Ecto neural progenitor cell (in vitro differentiated cells): Measurements from ENCODE around the gene ETS2.
"Not testable (repeated sequence)": the region's sequence is repeated elsewhere in the genome, so short reads cannot be mapped to it uniquely, and the experiment has no call there.

Experiments
- DNase-seq: peaks from one replicate; pipeline ENCODE4 v3.0.0-alpha.2; 2018; ENCODE audit warnings: low spot score

Gene ETS2

DNA sequence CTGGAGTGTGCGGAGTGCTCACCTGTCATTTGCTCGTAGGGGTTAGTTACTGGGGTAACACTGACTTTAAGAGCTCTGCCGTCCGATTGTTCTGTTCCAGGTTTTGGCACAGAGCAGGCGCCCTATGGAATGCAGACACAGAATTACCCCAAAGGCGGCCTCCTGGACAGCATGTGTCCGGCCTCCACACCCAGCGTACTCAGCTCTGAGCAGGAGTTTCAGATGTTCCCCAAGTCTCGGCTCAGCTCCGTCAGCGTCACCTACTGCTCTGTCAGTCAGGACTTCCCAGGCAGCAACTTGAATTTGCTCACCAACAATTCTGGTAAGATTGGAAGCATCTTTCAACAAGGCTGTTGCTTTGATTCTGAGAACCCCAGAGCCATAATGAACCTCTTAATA lies 12.6 kb downstream of the ETS2 start:
- DNase-seq = no peak

DNA sequence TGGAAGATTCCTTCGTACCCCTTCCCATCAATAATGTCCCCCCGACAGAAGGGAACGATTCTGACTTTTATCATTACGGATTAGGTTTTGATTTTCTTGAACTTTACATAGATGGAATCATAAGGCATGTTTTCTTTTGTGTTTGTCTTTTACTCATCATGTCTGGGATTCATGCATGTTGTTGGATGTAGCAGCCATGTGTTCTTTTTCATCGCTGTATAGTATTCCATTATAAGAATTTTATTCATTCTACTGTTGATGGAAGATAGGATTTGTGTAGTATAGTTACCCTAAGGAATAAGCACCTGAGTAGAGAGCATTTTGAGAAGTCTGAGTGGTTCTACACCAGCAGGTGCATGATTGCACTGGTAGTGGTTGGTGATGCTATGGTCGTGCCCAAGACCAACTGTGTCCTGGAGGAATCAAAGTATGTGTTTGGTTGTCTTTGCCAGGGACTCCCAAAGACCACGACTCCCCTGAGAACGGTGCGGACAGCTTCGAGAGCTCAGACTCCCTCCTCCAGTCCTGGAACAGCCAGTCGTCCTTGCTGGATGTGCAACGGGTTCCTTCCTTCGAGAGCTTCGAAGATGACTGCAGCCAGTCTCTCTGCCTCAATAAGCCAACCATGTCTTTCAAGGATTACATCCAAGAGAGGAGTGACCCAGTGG lies 13.5 kb downstream of the ETS2 start:
- DNase-seq = no peak

DNA sequence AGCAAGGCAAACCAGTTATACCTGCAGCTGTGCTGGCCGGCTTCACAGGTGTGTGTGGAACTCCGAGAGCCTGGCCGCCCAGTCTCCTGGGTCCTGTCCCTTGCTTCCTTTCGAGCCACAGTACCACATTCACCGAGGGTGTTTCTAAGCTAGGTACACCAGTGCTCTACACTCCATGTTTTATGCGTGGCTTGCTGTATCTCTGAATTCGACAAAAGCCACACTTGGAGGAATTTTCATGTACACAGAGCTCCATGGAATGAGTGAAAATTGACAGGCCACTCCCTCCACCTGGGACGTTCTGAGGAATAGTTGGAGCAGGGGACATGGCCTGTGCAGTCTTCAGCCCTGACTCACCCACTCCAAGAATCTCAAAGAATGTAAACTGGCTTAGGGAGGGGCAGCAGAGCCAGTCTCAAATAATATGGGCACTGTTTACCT lies 14.0 kb downstream of the ETS2 start:
- no peak for DNase-seq

DNA sequence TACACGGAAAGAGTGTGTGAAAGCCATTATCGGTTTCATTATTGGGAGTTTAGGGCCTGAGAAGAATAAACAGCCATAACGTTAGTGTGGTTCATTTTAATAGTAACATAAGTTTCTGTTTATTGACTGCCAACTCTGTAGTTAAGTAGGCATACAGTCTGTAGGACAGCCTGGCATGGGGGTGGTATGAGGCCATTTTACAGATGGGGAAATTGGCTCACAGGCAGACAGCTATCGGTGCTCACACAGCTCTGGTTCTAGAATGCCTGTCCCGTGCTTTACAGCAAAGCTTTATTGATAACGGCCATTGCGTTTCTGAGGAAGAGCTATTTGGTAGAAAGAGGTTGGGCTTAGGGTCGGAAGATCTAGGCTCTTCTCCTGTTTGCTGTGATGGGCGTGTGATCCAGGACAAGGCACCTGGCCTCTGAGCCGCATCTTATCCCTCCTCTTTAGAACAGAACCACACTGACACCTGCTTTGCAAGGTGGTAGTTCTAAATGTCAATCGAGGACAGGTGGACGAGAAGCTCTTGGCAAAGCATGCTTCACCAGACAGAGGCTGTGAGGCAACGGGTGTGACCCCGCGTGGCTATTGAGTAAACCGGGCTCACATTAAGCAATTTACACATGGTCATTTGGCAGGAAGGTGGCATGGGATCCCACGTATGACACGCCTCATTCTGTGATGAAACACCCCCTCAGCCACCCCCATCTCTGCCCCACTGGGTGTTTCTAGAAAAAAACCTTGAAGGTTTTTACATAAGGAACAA lies 14.9 kb downstream of the ETS2 start:
- no peak for DNase-seq

DNA sequence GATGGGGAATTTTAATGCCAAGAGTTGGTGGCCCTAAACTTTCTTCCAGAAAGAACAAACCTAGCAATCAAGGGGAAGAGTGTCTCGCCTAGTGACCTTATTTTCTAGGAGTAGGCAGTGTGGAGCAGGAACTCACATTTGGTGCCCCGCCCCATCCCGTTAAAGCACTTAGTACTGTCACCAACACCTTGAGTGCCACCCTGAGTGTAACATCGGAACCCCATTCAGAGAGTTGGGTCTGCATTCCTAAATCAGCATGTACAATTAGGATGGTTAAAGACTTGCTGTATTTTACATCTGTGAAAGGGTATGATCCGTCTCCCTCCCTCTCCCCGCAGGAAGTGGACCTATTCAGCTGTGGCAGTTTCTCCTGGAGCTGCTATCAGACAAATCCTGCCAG lies 15.5 kb downstream of the ETS2 start:
- no peak for DNase-seq

DNA sequence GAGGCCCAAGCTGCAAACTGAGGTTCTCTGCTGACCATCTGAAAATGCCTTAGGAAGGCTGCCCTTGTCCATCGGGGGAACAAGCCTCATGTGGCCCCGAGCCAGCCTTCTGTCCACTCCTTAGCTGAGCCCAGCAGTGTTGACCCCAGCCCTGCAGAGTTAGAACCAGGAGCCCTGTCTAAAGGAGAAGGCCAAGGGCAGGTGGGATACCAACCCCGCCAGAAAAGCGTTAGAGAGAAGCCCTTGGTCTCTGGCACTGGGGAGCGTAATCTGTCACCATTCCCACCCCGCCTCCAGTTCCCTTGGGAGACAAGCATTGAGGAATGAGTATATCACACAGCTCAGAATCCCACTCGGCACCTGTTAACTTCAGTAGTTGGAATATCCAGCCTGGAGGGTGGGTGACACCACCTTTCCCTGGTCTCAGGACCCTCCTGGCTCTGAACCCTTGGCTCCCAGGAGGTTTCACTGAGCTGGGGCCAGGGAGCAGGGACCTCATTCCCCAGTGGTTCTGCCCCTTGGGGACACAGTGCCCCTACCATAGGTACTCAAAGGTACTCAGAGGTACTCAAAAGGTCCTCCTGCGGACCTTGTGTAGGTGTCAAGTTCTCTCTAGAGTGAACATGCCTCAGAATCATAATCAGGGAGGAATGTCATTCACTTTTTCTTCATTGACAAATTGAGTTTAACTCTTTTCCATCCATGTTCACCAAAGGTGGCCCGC lies 16.4 kb downstream of the ETS2 start:
- no peak for DNase-seq

DNA sequence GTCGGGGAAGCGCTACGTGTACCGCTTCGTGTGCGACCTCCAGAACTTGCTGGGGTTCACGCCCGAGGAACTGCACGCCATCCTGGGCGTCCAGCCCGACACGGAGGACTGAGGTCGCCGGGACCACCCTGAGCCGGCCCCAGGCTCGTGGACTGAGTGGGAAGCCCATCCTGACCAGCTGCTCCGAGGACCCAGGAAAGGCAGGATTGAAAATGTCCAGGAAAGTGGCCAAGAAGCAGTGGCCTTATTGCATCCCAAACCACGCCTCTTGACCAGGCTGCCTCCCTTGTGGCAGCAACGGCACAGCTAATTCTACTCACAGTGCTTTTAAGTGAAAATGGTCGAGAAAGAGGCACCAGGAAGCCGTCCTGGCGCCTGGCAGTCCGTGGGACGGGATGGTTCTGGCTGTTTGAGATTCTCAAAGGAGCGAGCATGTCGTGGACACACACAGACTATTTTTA lies 17.1 kb downstream of the ETS2 start:
- DNase-seq = no peak

DNA sequence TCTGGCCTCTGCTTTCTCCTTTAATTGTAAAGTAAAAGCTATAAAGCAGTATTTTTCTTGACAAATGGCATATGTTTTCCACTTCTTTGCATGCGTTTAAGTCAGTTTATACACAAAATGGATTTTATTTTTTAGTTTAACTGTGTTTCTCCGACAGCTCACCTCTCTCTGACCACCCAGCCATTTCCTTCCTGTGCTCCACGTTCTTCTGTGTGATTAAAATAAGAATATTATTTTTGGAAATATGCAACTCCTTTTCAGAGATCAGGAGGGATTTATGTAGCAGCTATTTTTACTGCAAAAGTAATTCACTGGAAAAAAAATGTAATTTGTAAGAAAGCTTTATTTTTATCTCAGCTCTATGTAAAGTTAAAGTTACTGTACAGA lies 18.0 kb downstream of the ETS2 start:
- DNase-seq = no peak

DNA sequence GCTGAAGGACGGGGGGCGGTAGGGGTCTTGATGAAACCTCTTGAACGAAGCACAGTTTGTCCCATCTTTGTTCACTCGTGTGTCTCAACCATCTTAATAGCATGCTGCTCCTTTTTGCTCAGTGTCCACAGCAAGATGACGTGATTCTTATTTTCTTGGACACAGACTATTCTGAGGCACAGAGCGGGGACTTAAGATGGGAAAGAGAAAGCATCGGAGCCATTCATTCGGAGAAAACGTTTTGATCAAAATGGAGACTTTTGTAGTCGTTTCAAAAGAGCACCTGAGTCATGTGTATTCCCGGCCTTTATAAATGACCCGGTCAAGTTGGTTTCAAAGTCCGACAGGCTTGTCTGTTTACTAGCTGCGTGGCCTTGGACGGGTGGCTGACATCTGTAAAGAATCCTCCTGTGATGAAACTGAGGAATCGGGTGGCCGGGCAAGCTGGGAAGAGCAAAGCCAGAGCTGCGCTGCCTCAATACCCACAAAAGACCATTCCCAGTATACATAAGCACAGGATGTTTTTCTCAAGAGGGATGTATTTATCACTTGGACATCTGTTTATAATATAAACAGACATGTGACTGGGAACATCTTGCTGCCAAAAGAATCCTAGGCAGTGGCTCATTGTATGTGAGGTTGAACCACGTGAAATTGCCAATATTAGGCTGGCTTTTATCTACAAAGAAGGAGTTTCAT lies 18.5 kb downstream of the ETS2 start:
- DNase-seq = no peak

DNA sequence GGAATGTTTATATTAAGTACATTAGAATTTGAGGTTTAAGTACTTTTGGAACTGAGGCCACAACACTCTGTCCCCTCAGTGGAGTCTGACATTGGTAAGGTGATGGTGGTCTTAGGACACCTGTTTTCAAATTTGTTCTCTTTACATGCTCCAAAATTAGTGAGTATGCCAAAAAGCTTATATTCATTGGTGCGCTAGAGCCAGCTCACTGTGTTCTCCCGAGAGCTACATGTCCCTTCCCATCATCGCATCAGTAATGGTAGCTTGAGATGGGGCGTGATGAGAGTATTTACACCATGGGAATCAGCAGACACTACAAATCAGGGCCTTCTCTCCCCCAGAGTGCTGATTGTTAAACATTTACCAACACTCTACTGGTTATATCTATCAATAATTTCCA lies 19.5 kb downstream of the ETS2 start:
- DNase-seq = no peak

DNA sequence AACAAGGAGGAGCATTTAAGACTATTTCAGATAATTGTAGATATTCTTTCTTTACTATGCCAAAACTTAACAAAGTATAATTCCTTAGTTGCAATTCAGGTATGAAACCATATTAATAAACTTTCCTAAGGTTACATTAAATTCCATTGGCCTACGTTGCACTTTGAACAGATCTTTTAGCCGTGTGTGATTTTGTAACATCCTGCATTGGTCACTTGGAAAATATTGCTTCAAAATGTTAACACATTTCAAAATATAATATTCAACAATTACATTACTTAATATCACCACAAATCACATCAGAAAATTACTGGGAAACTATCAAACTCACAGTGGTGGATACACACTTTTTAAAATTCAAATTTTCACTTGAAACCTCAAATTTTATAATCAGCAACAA lies 20.2 kb downstream of the ETS2 start:
- no peak for DNase-seq

DNA sequence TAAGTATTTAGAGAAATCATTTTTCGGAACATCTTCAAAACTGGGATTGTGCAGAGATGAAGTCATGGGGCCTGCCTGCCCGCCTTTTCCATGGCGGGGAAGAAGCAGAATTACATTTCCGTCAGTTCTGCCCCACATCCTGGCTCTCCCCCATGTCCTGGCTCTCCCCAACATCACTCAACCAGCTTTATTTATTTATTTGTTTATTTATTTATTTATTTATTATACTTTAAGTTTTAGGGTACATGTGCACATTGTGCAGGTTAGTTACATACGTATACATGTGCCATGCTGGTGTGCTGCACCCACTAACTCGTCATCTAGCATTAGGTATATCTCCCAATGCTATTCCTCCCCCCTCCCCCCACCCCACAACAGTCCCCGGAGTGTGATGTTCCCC lies 22.4 kb downstream of the ETS2 start:
- not testable (repeated sequence) for DNase-seq

DNA sequence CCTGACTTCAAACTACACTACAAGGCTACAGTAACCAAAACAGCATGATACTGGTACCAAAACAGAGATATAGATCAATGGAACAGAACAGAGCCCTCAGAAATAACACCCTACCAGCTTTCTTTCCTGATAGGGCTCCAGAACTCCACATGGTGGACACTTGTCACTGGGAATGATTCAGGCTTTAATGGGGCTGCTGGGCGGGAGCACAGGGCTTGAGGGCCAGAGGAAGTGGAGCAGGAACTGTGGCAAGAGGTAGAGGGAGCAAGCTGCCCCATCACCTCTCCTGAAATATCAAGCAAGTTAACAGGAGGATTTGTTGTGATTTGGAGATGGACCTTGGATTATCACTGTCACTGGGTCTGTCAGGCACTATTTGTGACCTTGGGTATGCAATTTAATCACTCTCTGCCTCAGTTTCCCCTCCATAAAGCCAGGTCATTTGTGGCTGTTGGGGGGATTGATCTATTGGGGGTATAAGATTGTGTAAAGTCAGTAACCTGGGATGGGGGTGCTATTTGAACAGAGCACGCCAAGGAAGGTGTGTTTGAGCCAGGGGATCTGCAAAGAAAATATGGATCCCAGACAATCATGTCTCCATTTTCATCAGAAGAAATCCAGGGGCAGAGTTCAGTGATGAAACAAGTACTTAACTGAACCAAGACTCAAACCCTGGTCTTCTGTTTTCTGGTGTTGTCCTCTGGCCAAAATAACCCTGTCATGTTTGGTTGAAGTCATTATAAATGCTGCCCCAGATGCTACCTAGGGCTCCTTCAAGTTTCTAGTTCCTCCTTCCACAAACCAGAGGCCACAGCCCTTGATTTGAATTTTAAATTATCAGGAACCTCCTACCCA lies 25.2 kb downstream of the ETS2 start:
- DNase-seq = no peak

DNA sequence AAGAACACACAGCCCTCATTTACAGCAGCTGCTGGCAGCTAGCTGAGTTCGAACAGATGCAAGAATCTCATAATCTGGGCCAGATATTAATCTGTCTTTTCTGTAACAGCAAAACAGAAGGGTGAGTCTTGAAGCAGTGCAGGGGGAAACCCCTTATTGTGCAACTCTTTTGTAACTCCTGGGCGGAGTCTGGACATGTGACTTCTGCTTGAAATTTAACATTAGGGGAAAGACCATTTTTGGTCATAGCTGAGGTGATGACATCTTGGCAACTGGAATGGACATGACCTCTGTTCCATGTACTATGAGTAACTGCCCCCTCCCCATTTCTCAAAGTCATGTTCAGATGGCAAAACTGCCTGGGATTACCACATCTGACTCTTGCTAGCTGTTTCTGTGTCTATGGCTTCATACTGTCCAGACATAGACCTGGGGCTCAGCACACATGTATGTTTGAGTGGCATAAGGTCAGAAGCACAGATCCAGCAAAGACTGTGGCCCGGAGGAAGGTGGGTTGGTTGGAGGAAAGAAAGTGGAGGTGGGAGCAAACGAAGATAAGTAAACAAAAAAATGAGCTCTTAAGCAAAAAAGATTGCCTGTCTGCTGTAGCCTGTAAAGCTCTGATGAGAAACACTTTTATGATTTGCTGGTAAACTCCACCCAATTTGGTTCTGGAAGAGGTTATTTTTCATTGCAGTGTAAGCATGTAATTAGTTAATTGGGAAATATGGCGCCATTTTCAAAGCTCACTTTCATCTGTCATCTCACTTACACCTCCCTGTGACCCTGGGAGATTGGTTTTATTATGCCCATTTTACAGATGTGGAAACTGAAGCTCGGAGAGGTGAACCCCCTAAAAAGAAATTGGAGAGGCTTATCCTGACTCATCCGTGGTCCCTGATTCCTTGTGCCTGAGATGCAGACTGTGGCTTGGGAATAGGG lies 26.1 kb downstream of the ETS2 start:
- no peak for DNase-seq

DNA sequence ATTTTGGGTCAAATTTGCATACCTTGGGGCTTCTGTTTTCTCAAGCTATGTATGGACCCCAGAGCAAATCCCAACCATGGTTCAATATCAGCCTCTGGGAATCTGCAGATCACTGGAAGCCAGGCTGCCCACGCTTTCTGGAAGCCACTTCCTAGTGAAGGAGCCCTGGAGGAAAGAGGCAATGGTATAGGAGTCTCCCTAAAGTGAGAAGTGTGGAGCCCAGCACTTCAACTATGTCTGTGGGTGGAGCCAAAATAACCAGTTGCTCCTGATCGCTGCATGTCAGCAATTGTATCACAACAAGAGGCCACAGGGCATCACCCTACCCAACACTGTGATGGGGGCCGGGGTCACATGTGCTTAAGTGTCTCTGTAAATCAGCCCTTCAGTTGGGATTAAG lies 26.9 kb downstream of the ETS2 start:
- DNase-seq = no peak

DNA sequence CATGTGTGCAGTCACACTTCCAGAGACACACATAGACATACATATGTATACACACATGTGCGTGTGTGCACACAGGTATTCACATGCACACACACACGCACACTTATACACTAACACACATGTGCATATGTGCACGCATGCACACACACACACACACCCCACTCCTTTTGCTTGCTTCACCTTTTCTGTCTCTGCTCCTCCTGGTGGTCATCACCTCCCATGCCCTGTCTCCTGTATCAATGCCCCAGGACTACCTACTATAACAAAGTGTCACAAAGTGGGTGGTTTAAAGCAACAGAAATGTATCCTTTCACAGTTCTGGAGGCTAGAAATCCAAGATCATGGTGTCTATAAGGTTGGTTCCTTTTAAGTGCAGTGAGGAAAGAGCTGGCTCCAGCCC lies 27.4 kb downstream of the ETS2 start:
- DNase-seq = no peak

DNA sequence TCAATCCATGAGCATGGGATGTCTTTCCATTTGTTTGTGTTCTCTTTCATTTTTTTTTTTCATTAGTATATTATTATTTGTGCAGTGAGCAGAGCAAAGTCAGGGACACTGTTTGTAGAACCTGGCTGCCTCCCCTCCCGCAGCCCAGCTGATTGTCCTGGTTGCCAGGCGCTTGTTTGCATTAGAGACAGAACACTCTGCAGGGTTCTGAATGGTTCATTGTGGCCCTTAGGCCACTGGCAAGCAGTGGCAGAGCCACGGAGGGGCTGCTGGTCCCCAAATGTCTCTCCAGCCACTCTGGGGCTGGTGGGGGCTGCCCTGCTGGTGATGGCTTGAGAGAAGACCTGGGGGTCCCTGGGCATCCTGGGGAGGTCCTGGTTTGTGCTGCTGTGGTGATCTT lies 29.0 kb downstream of the ETS2 start:
- no peak for DNase-seq

DNA sequence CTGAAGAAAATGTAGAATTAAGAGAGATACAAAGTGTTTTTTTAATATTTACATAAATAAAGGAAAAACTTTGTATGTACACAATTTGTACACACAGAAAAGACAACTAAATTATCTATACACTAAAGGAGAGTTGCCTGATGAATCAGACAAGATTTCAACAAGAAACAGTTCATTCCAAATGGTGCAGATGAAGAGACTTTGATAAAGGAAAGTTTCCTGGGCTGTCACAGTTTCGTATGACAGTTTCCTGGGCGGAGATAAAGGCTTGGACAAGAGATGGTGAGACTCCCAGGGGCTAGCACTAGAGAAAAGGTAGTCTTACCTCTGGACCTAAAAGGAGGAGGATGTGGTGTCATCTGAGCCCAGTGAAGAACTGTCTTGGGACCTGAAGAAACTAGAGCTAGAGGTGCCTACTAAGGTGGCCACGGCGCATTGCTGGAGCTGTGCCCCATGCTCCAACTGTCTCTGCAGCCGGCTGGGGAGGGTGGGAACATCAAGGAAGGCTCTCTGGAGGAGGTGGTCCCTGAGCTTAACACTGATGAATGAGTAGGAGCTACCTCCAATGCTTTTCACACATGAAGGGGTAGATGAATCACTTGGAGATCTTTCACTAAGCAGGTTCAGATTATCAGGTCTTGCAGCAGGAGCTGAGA lies 32.2 kb downstream of the ETS2 start:
- no peak for DNase-seq

DNA sequence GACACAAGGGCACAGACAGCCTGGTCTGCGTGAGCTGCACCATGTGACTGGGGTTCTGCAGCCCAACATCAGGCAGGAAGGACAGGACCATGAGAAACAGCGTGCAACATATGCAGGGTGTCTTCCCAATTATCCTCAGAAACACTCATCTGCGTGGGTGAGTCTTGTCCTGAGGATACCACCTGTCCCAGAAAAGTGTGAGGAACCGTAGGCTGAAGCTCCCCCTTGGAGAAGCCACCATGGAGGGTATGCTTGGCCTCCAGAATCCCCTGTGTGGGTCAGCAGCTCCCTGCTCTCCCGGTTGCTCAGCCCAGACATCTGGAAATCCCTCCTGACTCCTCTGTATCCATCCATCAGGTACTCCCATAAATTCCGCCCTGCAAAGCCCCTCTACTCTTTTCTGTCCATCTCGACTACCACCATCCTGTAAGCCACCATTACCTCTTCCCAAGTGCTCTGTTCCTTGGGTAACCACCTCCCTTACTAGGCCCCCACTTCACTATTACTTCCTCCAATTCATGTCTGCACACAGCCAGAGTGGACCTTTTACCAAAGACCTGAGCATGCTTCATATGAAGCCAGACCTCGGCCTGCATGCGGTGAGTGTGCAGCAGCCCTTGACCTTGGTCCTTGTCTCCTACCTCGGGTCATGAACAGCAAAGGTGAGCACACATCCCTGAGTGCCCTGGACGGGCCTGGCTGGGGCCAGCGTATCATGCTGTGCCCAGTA lies 33.0 kb downstream of the ETS2 start:
- DNase-seq = no peak
